ENCODE results near the gene HACD1.

- TF ChIP-seq, protein P1, sequence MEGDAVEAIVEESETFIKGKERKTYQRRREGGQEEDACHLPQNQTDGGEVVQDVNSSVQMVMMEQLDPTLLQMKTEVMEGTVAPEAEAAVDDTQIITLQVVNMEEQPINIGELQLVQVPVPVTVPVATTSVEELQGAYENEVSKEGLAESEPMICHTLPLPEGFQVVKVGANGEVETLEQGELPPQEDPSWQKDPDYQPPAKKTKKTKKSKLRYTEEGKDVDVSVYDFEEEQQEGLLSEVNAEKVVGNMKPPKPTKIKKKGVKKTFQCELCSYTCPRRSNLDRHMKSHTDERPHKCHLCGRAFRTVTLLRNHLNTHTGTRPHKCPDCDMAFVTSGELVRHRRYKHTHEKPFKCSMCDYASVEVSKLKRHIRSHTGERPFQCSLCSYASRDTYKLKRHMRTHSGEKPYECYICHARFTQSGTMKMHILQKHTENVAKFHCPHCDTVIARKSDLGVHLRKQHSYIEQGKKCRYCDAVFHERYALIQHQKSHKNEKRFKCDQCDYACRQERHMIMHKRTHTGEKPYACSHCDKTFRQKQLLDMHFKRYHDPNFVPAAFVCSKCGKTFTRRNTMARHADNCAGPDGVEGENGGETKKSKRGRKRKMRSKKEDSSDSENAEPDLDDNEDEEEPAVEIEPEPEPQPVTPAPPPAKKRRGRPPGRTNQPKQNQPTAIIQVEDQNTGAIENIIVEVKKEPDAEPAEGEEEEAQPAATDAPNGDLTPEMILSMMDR (IDR thresholded peaks at IDR 0.05), result no peak
- no peak for TF ChIP-seq POLR2A (IDR thresholded peaks at IDR 0.05)
These were observed 19.8 kb downstream of the HACD1 start for GRCh38 chr10:17597386-17597785.

Data from heart left ventricle (tissue), 13 donors.